ENCODE results near the gene AIG1.

DNA sequence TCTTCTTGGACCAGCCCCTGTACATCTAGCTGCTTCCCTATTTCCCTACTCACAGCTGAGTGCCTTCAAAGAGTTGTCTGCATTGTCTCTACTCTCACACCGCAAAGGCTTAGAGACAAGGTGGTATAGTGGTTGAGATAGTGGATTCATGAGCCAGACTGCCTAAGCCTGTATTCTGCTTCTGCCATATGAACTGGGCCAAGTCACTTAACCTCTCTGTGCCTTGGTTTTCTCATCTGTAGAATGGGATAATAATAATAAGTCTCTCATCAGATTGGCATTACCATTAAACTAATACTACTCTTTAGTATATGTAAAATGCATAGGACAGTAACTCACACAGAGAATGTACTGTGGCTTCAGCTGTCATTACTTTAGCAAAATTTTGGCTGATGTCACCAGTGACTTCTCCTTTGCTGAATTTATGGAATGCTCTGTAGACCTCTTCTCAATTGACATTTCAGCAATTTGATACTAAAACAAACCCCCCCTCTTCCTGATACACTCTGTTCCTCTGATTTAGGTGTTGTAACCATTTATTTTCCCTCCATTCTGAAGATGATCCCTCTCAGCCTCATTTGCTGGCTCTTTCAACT, 233.7 kb downstream of the AIG1 start:
- TF ChIP-seq, protein P1, sequence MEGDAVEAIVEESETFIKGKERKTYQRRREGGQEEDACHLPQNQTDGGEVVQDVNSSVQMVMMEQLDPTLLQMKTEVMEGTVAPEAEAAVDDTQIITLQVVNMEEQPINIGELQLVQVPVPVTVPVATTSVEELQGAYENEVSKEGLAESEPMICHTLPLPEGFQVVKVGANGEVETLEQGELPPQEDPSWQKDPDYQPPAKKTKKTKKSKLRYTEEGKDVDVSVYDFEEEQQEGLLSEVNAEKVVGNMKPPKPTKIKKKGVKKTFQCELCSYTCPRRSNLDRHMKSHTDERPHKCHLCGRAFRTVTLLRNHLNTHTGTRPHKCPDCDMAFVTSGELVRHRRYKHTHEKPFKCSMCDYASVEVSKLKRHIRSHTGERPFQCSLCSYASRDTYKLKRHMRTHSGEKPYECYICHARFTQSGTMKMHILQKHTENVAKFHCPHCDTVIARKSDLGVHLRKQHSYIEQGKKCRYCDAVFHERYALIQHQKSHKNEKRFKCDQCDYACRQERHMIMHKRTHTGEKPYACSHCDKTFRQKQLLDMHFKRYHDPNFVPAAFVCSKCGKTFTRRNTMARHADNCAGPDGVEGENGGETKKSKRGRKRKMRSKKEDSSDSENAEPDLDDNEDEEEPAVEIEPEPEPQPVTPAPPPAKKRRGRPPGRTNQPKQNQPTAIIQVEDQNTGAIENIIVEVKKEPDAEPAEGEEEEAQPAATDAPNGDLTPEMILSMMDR (IDR thresholded peaks at IDR 0.05; ENCODE audit: low read length) = no peak
- no peak for TF ChIP-seq EZH2 (IDR thresholded peaks at IDR 0.05; ENCODE audit: borderline replicate concordance, low read length)

Measured in OCI-LY1 (cell line).